GM12872 (cell line): ENCODE measurements around the gene ABHD10.

Source experiments
- CTCF ChIP-seq: IDR thresholded peaks from 3 replicates; pipeline ENCODE4 v1.5.1; 2011; ENCODE audit warnings: low read depth, mild to moderate bottlenecking, low read length, moderate library complexity; ENCODE audit not compliant: insufficient read depth

Gene ABHD10

GRCh38 chr3:112019716-112020115 is 40.9 kb downstream of the ABHD10 start:
- no peak for TF ChIP-seq CTCF

DNA sequence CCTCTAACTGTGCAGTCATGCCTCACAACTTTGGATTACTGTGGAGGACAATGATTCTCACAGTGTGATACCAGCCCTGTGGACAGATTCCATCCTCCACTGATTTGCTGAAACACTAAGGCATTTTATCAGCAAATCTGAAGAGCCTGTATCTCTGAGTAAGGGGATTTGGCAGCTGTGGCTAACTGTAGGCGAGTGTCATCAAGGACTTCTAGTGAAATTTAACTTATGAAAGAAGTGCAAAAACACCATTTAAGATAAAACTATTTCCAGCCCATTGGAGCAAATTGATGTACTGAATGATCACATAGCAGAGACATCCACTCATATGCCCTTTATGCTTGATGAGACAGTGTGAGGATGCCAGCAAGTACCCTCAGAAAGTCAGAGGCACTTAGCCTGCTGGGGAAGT is 41.9 kb downstream of the ABHD10 start:
- TF ChIP-seq CTCF, result no peak

DNA sequence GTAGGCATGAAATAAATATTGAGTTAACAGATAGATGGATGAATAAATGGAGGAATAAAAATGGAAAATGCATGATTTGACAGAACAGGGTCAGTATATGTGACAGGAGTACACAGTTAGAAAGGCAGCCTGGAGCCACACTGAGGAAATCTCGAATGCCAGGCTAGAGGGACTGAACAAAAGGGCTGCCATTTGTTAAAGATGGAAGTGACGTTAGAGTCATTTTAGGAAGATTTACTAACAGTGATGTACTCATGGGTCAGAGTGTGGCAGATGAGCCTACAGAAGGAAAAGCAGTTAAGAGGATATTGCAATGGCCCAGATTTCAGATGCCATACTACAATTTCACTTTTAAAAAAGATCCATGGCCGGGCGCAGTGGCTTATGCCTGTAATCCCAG is 48.3 kb downstream of the ABHD10 start:
- no peak for TF ChIP-seq CTCF

DNA sequence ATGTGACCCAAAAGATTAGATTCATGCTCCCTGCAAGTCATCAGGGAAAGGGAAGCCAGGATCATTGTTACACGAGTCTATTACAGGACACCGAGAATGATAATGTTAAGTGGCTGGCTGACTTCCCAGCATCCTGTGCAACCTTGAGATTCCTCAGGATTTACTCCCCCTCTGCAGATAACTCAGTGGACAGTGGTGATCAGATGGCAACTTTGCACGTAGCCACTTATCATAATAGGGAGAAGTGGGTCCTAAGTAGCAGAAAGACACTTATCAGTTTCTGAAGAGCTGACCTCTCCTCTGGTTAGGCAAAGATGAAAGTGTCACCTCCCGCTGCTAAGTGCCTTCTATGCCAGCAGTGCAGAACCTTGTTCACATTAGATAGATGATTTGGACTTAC is 49.0 kb downstream of the ABHD10 start:
- TF ChIP-seq CTCF, result no peak

DNA sequence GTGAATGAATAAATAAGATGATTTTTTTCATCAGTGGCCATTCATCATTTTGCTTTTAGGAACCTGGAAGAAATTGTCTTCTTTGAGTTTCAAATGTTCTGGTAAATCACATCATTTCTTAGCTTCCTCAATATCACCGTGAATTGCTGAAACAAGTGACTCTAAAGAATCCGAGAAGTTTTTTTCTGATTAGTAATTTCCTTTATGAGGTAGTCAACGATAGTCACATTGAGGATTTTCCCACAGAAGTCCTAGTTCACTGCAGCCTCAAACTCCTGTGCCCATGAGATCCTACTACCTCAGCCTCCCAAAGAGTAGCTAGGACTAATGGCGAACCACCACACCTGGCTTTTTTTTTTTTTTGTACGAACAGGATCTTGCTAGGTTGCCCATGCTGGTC is 52.1 kb downstream of the ABHD10 start:
- no peak for TF ChIP-seq CTCF

- TF ChIP-seq CTCF, result no peak
These were observed 53.4 kb downstream of the ABHD10 start for GRCh38 chr3:112032098-112032731.

- TF ChIP-seq CTCF, result no peak
These were observed 55.6 kb downstream of the ABHD10 start, which contains the start of gene TMPRSS7 for GRCh38 chr3:112034436-112034835. TMPRSS7 (plus strand) TSS chr3:112034736; CDS start chr3:112034846, 110 bp downstream.
